Erythroblast (primary cell): Measurements from ENCODE around the gene ATAD3B.

Experiments used
- GATA1 ChIP-seq: IDR thresholded peaks from 2 replicates; pipeline ENCODE4 v1.6.1; 2011; ENCODE audit warnings: low read depth, mild to moderate bottlenecking, control low read depth, low read length, moderate library complexity
- POLR2A ChIP-seq: IDR thresholded peaks from 2 replicates; pipeline ENCODE4 v1.6.1; 2011; ENCODE audit warnings: mild to moderate bottlenecking, low read length

- no peak for TF ChIP-seq POLR2A
- no peak for TF ChIP-seq GATA1
Observed at GRCh38 chr1:1432951-1433803, 38.4 kb upstream of the ATAD3B start.
